Nephron progenitor cell (in vitro differentiated cells): ENCODE measurements around the gene C16orf82.

ENCODE experiments used
- DNase-seq: peaks from one replicate; pipeline ENCODE4 v3.0.0; 2021
- H3K27ac Mint-ChIP-seq: 2 replicates; pipeline ENCODE4 v1.8.0; 2021; ENCODE audit warnings: mild to moderate bottlenecking, moderate library complexity, mixed read lengths
- H3K27me3 Mint-ChIP-seq: 2 replicates; pipeline ENCODE4 v1.8.0; 2021; ENCODE audit warnings: mild to moderate bottlenecking, low read depth, mixed read lengths; ENCODE audit not compliant: poor library complexity
- H3K36me3 Mint-ChIP-seq: 2 replicates; pipeline ENCODE4 v1.8.0; 2021; ENCODE audit warnings: low read depth, mixed read lengths
- H3K4me1 Mint-ChIP-seq: 2 replicates; pipeline ENCODE4 v1.8.0; 2021; ENCODE audit warnings: mixed read lengths
- H3K4me3 Mint-ChIP-seq: 2 replicates; pipeline ENCODE4 v1.8.0; 2021; ENCODE audit warnings: mild to moderate bottlenecking, moderate library complexity, mixed read lengths
- H3K9me3 Mint-ChIP-seq: 2 replicates; pipeline ENCODE4 v1.8.0; 2021; ENCODE audit warnings: mild to moderate bottlenecking, moderate library complexity, mixed read lengths
- TF ChIP-seq, protein P1 (sequence below): fragments of 200-600 bp; sonication (generic); IDR thresholded peaks from 2 replicates; pipeline ENCODE4 v1.5.0; 2021; ENCODE audit warnings: antibody characterized with exemption

Gene C16orf82

DNA sequence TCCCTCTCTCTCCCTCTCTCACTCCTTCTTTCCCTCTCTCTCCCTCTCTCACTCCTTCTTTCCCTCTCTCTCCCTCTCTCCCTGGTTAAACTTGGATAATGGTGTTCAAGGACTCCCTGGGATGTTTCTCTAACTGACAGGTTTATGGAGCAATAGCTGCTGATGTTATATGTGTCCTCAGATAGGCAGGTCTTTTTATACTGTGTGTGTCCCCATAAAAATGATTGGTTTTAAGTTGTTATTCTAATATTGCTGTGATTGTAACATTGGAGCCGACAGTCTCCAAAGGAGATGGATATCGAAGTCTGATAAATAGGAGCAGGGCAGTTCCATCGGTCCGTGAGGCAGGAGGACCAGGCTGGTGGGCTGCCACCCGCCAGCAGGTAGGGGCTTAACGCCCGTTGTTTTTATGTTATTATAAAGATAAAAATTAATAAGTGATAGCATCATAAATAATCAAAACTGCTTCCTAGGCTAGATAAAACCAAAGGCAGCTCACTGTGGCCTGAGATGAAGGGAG lies 38.1 kb upstream of the C16orf82 start:
- peaks cover 14% of the 10 kb centered on the region for H3K27me3 Mint-ChIP-seq
- H3K27ac Mint-ChIP-seq, result no peak overlapping the region
- TF ChIP-seq, protein P1, sequence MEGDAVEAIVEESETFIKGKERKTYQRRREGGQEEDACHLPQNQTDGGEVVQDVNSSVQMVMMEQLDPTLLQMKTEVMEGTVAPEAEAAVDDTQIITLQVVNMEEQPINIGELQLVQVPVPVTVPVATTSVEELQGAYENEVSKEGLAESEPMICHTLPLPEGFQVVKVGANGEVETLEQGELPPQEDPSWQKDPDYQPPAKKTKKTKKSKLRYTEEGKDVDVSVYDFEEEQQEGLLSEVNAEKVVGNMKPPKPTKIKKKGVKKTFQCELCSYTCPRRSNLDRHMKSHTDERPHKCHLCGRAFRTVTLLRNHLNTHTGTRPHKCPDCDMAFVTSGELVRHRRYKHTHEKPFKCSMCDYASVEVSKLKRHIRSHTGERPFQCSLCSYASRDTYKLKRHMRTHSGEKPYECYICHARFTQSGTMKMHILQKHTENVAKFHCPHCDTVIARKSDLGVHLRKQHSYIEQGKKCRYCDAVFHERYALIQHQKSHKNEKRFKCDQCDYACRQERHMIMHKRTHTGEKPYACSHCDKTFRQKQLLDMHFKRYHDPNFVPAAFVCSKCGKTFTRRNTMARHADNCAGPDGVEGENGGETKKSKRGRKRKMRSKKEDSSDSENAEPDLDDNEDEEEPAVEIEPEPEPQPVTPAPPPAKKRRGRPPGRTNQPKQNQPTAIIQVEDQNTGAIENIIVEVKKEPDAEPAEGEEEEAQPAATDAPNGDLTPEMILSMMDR, result no peak
- DNase-seq, result no peak
- H3K4me3 Mint-ChIP-seq, result no peak overlapping the region
- H3K36me3 Mint-ChIP-seq, result no peaks in the 10 kb centered on the region
- H3K4me1 Mint-ChIP-seq, result peaks cover 24% of the 10 kb centered on the region
- H3K9me3 Mint-ChIP-seq, result peaks cover 4% of the 10 kb centered on the region

DNA sequence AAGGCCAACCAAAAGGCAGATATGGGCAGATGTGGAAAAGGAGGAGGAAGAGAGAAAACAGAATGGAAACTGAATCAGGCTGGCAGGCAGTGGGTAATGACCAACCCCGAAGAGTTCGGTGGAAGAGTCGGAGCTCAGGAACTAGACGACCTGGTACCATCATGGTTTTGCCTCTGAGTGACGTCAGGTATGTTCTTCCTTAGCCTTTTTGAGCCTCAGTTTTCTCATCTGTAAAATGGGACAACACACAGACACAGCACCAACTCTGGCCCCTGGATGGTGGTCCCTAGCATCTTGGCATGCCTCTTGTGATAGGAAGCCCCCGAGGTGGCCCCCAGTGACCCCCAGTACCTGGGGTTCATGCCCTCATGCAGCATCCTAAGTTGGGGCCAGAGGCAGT lies 37.2 kb upstream of the C16orf82 start:
- peaks cover 24% of the 10 kb centered on the region for H3K4me1 Mint-ChIP-seq
- TF ChIP-seq, protein P1, result no peak
- H3K27me3 Mint-ChIP-seq, result peaks cover 14% of the 10 kb centered on the region
- no peak overlapping the region for H3K4me3 Mint-ChIP-seq
- no peaks in the 10 kb centered on the region for H3K36me3 Mint-ChIP-seq
- no peak overlapping the region for H3K27ac Mint-ChIP-seq
- DNase-seq, result no peak
- peaks cover 5% of the 10 kb centered on the region for H3K9me3 Mint-ChIP-seq

DNA sequence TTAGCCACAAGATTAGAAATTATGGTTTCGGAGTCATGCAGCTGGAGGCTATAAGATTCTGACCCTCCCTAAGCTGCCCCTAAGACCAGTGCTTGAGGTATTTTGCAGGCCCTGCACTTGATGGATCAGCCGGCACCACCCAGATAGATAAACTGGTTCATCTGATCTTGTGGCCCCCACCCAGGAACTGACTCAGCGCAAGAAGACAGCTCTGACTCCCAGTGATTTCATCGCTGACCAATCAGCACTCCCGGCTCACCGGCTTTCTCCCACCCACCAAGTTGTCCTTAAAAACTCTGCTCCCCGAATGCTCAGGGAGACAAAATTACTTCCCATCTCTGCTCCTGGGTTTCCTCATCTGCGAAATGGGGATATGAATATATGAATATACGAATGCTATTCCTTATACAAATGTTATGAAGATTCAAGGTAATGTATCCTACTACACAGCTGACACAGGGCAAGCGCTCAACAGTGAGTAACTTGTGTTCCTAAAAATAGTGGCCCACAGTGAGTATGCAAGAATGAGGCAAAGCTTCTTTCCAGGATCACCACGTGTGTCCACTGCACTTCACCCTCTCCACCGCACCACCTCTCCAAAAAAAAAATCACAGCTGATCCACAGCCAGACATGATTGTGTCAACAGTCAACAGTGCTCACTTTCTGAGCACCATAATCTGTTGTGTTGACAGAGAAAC lies 33.3 kb upstream of the C16orf82 start:
- Mint-ChIP-seq H3K27ac (no peak overlapping the region), H3K9me3 (peaks cover 14% of the 10 kb centered on the region), H3K4me3 (no peak overlapping the region), H3K27me3 (no peaks in the 10 kb centered on the region), H3K36me3 (no peaks in the 10 kb centered on the region), H3K4me1 (peaks cover 22% of the 10 kb centered on the region)
- DNase-seq, result no peak
- TF ChIP-seq, protein P1, result no peak

DNA sequence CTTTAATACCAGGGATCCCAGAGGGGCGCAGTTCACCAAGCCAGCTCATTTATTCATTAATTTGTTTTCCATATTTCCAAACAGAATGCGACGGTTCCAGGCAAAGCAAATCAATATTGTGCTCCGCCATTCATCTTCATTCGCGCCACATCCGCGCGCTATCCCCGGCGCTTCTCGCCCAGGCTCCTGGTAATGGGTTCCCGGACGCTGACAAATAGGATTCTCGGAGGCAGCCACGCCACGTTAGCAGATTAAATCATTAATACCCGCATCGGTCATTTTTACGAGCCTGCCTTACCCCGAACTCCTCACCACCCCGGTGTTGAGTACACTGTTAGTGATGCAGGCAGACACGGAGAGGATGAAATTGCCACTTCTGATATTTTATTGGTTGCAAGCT lies 26.0 kb upstream of the C16orf82 start:
- Mint-ChIP-seq H3K27ac (no peak overlapping the region), H3K4me1 (no peaks in the 10 kb centered on the region), H3K27me3 (peaks cover 18% of the 10 kb centered on the region), H3K9me3 (peaks cover 13% of the 10 kb centered on the region), H3K36me3 (no peaks in the 10 kb centered on the region), H3K4me3 (no peak overlapping the region)
- TF ChIP-seq, protein P1, result no peak
- DNase-seq, result no peak

DNA sequence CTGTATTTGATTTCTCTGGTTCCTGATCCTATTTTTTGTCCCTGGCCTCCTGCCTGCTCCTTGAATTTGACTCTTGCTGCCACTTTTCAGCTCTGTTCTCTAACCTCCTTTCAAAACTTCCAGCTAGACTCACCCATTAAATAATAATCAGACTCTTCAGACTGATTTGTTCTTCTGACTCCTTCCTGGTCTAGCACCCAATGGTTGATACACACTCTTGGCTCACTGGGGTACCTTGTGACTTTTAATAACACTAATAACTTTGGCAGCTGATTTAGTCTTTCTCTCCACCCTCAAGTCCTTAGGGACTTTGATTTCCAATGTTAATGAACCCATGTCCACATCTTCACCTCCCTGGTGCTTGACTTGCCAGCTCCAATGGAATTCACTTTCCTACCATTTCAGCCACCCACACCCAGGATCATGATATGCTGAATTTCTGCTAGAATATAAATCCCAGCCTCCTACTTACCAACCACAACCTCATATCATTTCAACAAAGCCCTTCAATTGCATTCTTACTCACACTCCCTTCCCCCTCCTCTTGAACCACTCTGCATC lies 19.7 kb upstream of the C16orf82 start:
- TF ChIP-seq, protein P1, result no peak
- no peak for DNase-seq
- no peak overlapping the region for H3K4me3 Mint-ChIP-seq
- H3K36me3 Mint-ChIP-seq, result no peaks in the 10 kb centered on the region
- H3K27ac Mint-ChIP-seq, result no peak overlapping the region
- peaks cover 4% of the 10 kb centered on the region for H3K27me3 Mint-ChIP-seq
- no peaks in the 10 kb centered on the region for H3K4me1 Mint-ChIP-seq
- no peaks in the 10 kb centered on the region for H3K9me3 Mint-ChIP-seq

DNA sequence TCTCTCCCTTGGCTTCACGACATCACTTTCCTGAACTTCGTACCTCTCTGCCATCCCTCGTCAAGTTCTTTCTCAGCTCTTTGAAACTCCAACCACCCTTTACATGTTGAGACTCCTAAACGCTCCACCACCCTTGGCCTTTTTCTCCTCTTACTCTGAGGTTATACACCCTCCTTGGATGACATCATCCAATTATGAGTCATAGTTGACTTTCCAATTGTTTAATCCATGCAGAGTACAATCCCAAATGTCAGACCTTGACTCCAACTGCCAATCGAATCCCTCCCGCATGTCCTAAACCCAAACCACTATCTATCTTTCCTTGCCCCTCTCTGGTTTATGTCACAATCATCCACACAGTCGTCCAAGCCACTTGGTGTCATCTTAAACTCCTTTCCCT lies 18.4 kb upstream of the C16orf82 start:
- H3K4me1 Mint-ChIP-seq, result no peaks in the 10 kb centered on the region
- TF ChIP-seq, protein P1, result no peak
- H3K4me3 Mint-ChIP-seq, result no peak overlapping the region
- H3K27ac Mint-ChIP-seq, result no peak overlapping the region
- no peaks in the 10 kb centered on the region for H3K9me3 Mint-ChIP-seq
- no peak for DNase-seq
- peaks cover 4% of the 10 kb centered on the region for H3K27me3 Mint-ChIP-seq
- H3K36me3 Mint-ChIP-seq, result no peaks in the 10 kb centered on the region
